ENCODE data around the gene NEK5. TPM values are rescaled to one million over a fixed set of nuclear protein-coding genes. Genes with fewer than 3 reads are reported as not detected.
A peak's percentile ranks its signal among the peaks of the same experiment; 100 is the strongest.

NEK5 gene
- total and polyA plus RNA-seq, 2 of the 8 experiments (the other 6 are each of a cell fraction or from before 2014, with no cell fraction given): 0.12 to 0.35 TPM

- H3K4me2 ChIP-seq (ENCODE audit: insufficient read depth in 1 of 2, low read depth in 2 of 2, low read length in 2 of 2): peak overlapping the region in 1 of 2 experiments; percentile 23; a peak in 1 of 4 replicates
- no peak overlapping the region for H2AFZ ChIP-seq (ENCODE audit: low read length)
- H2BK20ac ChIP-seq (ENCODE audit: low read length): no peak overlapping the region
- no peak overlapping the region for H2BK15ac ChIP-seq (ENCODE audit: low read length)
- peaks cover 0 to 3% of the 10 kb centered on the region in 2 experiments for H4K20me1 ChIP-seq (replicated peaks in 1 of 2; ENCODE audit: control insufficient read depth in 1 of 2, insufficient read depth in 2 of 2, low read length in 2 of 2)
- no peak for FAIRE-seq
- POLR2A ChIA-PET (ENCODE audit: partially characterized antibody): no interaction called here
- H3K9ac ChIP-seq (replicated peaks in 1 of 4; ENCODE audit: extremely low read depth in 1 of 4, low read depth in 3 of 4, low read length in 3 of 4): no peak overlapping the region
- 67% methylated on average over 3 of the region's 3 CpGs; no CpG with 5 or more reads in 1 of the 2 experiments for WGBS, 2 experiments (ENCODE audit: extremely low coverage in 1 of 2, insufficient coverage in 1 of 2, insufficient read length in 1 of 2, insufficient replicate concordance in 2 of 2, low coverage in 1 of 2, low lambda C conversion rate in 2 of 2, missing lambda C conversion rate in 1 of 2)
- H3K23me2 ChIP-seq (ENCODE audit: low read depth, low read length): peaks cover 2% of the 10 kb centered on the region; the same call in 1 of the 2 replicates
- H3K4me3 ChIP-seq (ENCODE audit: extremely low read depth in 1 of 4, insufficient read depth in 2 of 4, low read depth in 3 of 4, low read length in 4 of 4): no peak overlapping the region
- no peak for DNase-seq (ENCODE audit: low read depth in 1 of 2, low spot score in 2 of 2)
- H3K23ac ChIP-seq (ENCODE audit: insufficient read length): no peak overlapping the region
- no peak overlapping the region for H4K91ac ChIP-seq (replicated peaks; ENCODE audit: insufficient read length, low read length)
- no peak overlapping the region for H3K56ac ChIP-seq (replicated peaks; ENCODE audit: insufficient read length, low read depth, low read length)
- no peaks in the 10 kb centered on the region for H3K79me2 ChIP-seq (ENCODE audit: control insufficient read depth in 1 of 2, insufficient read depth in 2 of 2, low read length in 2 of 2)
- no peak overlapping the region for H2BK5ac ChIP-seq (ENCODE audit: low read depth, low read length)
- no peak overlapping the region for H3K4ac ChIP-seq (replicated peaks; ENCODE audit: insufficient read length, low read depth, low read length)
- no peak overlapping the region for H4K8ac ChIP-seq (ENCODE audit: extremely low read depth, insufficient read depth, low read length)
- H3K27me3 ChIP-seq (replicated peaks in 1 of 4; ENCODE audit: control insufficient read depth in 3 of 4, extremely low read depth in 1 of 4, insufficient read depth in 3 of 4, low read length in 3 of 4): no peaks in the 10 kb centered on the region; a peak in 1 of 7 replicates
- no peak overlapping the region for H2BK120ac ChIP-seq (replicated peaks; ENCODE audit: low read depth, low read length)
- peaks cover 0 to 19% (median 14%) of the 10 kb centered on the region in 4 experiments; a peak in 4 of 7 replicates for H3K4me1 ChIP-seq (replicated peaks in 1 of 4; ENCODE audit: control insufficient read depth in 3 of 4, insufficient read depth in 4 of 4, low read length in 3 of 4)
- no peak overlapping the region for H2AK5ac ChIP-seq (ENCODE audit: low read depth, low read length)
- CTCF ChIA-PET (ENCODE audit: partially characterized antibody): interaction anchor here (0.5 to 6.7 kb wide), 41 partner anchors 8 to 1994 kb away, joined by 3 to 107 read pairs (median 4); partner anchors contain the start of genes ALG11, ATP7B and NEK5
- H3K9me3 ChIP-seq (ENCODE audit: insufficient read depth in 2 of 2, low read depth in 1 of 2, low read length in 1 of 2): no peaks in the 10 kb centered on the region
- H4K5ac ChIP-seq (ENCODE audit: insufficient read length, low read depth, low read length): no peak overlapping the region
- H3K14ac ChIP-seq (ENCODE audit: insufficient read length): no peak overlapping the region
- no peak overlapping the region for H2BK12ac ChIP-seq (ENCODE audit: low read depth, low read length)
- H3K27ac ChIP-seq (ENCODE audit: low read depth, low read length): no peak overlapping the region
- H3K36me3 ChIP-seq (ENCODE audit: control insufficient read depth in 2 of 4, insufficient read depth in 4 of 4, low read length in 3 of 4): no peaks in the 10 kb centered on the region
- no peak overlapping the region for H3K18ac ChIP-seq (ENCODE audit: extremely low read depth, low read length)
- H3K79me1 ChIP-seq (ENCODE audit: low read depth, low read length): peaks cover 4% of the 10 kb centered on the region; the same call in 1 of the 2 replicates
- TF ChIP-seq BRCA1 (IDR thresholded peaks at IDR 0.05; ENCODE audit: low read depth, low read length): no peak
- TF ChIP-seq, protein P1, sequence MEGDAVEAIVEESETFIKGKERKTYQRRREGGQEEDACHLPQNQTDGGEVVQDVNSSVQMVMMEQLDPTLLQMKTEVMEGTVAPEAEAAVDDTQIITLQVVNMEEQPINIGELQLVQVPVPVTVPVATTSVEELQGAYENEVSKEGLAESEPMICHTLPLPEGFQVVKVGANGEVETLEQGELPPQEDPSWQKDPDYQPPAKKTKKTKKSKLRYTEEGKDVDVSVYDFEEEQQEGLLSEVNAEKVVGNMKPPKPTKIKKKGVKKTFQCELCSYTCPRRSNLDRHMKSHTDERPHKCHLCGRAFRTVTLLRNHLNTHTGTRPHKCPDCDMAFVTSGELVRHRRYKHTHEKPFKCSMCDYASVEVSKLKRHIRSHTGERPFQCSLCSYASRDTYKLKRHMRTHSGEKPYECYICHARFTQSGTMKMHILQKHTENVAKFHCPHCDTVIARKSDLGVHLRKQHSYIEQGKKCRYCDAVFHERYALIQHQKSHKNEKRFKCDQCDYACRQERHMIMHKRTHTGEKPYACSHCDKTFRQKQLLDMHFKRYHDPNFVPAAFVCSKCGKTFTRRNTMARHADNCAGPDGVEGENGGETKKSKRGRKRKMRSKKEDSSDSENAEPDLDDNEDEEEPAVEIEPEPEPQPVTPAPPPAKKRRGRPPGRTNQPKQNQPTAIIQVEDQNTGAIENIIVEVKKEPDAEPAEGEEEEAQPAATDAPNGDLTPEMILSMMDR (IDR thresholded peaks at IDR 0.05; ENCODE audit: control extremely low read depth in 1 of 3, insufficient read depth in 1 of 3, low read depth in 1 of 3, low read length in 3 of 3): peak in 2 of 3 experiments; percentile 36 to 60; a peak in 2 of 4 replicates
- TF ChIP-seq SIRT6 (IDR thresholded peaks at IDR 0.05; ENCODE audit: low read length): no peak
- no peak for TF ChIP-seq YY1 (IDR thresholded peaks at IDR 0.05; ENCODE audit: low read depth, low read length)
- TF ChIP-seq GTF2F1 (IDR thresholded peaks at IDR 0.05; ENCODE audit: borderline replicate concordance, low read depth, low read length): no peak
- no peak for TF ChIP-seq SAP30 (IDR thresholded peaks at IDR 0.05; ENCODE audit: insufficient read depth, insufficient replicate concordance, low read length)
- no peak for TF ChIP-seq CREB1 (IDR thresholded peaks at IDR 0.05)
- no peak for TF ChIP-seq ASH2L (IDR thresholded peaks at IDR 0.05; ENCODE audit: low read length)
- no peak for TF ChIP-seq KDM4A (IDR thresholded peaks at IDR 0.05; ENCODE audit: low read depth, low read length, severe bottlenecking)
- TF ChIP-seq RAD21 (IDR thresholded peaks at IDR 0.05 in 1 of 2, conservative IDR thresholded peaks at IDR 0.05 in 1 of 2; ENCODE audit: low read depth in 2 of 2, low read length in 2 of 2): peak; percentile 63 to 64
These were observed 127.6 kb downstream of the NEK5 start for GRCh38 chr13:52001120-52001731.

All from H1 (cell line).